Endometrium (tissue), 2 donors: ENCODE data around the gene UBE2G2.

Source experiments
- FAIRE-seq: peaks from 2 replicates; lab custom pipeline; 2012; peaks lifted over from hg19 to GRCh38; lab: Jason Lieb, UNC
- donor health status: control.
- donor health status: control.

The UBE2G2 gene

DNA sequence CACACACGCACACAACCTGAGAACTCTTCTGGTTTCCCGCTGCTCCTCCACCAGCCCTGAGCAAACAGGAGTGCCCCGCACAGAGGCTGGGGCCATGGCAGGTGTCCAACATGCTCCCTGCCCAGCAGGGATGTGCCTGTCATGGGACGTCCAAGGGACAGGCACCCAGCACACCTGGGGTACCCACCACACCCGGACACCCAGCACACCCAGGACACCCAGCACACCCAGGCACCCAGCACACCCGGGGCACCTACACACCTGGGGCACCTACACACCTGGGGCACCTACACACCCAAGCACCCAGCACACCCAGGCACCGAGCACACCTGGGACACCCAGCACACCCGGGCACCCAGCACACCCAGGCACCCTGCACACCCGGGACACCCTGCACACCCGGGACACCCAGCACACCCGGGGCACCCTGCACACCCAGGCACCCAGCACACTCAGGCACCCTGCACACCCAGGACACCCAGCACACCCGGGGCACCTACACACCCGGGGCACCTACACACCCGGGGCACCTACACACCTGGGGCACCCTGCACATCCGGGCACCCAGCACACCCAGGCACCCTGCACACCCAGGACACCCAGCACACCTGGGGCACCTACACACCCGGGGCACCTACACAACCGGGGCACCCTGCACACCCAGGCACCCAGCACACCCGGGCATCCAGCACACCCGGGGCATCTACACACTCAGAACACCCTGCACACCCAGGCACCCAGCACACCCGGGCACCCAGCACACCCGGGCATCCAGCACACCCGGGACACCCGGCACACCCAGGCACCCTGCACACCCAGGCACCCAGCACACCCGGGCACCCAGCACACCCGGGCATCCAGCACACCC, 37.9 kb downstream of the UBE2G2 start:
- no peak for FAIRE-seq

DNA sequence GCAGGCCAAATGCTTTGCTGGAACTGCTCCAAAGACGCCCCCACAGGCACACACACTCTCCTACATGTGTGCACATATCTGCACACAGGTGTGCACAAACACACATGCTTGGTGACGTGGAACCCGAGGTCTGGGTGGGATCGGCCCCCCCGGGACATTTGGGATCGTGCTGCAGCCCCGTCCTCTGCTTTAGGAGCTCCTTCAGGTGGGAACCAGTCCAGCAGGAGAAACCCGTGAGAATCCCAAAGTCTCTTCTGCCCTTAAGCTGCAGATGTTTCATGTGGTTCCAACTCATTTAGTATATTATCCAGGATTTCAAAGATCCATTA, 38.6 kb downstream of the UBE2G2 start:
- no peak for FAIRE-seq

DNA sequence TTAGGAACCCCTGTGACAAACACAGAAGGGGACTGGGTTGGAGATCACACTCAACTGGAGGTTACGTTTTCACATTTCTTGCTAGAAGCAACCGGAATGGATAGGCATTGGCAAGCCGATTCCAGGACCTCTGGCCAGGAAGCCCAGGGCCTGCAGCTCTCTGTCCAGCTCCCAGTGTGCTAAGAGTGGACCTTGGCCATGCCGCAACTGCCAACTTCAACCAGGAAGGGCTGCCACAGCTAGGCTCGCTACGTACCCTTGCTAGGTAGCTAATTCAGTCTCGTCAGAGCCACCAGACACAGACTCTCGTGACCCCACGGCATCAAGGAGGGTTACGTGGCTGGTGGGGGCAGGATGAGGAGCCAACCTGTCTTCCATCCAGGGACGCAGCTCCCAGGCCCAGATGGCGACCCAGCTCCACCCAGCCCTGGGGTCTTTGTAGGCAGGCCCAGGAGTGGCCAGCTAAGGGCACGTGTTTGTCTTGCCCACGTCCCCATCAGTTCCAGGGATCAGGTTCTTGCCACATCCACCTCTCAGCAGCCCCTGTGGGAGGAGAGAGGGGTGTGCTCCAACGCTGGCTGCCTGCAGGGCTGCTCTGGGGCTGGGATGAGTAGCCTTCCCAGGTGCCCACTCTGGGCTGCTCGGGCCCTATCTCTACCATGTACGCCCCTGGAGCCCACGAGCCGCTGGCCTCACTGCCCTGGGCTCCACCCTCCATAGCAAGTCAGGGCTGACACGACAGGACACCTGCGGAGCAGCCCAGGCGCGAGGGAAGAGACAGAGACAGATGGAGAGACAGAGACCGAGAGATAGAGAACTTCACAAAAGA, 39.2 kb downstream of the UBE2G2 start:
- no peak for FAIRE-seq

DNA sequence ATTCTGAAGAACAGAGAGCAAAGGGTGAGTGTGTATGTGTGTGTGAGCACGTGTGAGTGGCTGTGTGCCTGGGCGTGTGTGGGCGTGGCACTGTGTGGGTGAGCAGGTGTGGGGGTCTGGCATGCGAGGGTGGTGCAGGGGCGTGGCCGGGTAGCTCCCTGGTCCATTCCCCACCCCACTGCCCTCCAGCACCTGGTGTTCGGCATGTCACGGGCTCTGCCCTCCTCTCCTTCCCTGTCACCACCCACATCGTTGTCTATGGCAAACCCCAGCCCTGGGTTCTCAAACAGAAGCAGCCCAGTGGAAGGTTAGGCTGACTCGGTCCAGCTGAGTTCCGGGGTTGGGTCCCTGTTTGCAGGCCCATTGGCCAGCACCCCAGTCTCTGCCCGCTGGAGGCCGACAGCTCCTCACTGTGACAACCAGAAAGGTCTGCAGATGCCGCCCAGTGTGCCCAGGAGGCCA, 39.8 kb downstream of the UBE2G2 start:
- FAIRE-seq, result no peak

DNA sequence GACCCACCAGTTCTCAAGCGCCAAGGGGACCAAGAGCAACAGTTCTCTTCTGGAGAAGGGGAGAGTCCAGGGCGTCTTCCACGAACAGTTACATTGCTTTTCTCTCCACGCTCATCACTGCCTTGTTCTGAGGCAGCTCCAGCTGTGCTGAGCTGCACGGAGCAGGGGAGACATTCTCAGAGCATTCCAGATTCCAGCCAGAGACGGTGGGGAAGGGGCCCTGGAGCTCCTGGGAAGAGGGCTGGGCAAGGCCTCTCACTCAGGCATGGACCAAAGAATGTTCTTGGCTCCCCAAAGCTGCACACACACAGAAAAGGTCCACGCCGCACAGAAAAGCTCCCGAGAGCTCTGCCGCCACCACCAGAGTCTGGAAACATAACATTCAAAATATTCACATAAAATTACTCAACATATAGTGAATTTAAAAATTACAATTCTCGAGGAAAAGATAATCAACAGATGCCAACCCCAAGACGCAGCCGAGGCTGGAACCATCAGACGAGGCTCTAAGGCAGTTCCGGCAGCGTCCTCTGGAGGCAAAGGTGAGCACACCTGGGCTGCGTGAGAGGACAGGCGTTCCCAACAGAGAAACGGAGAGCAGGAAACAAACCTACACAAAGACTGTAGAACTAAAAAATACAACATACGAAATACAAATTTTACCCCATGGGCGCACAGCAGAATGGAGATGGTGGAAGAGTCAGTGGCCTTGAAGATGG, 40.5 kb downstream of the UBE2G2 start:
- no peak for FAIRE-seq

DNA sequence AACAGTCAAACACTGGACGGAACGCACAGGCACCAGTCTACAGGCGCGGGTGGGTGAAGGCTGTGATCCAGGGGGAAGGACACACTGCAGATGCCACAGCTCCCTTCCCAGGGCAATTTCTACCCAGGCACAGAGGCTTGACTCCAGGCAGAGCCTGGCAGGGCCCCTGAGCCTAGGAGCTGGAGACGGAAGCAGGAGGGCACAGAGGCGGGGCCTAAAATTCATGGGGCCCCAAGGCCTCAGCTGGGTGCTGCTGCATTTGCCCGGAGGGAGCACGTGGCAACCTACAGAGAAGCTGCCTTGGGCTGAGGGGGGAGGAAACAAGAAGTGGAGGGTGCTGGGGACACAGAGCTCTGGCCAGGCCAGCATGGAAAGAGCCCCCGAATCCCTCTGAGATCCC, 41.2 kb downstream of the UBE2G2 start:
- FAIRE-seq, result no peak

DNA sequence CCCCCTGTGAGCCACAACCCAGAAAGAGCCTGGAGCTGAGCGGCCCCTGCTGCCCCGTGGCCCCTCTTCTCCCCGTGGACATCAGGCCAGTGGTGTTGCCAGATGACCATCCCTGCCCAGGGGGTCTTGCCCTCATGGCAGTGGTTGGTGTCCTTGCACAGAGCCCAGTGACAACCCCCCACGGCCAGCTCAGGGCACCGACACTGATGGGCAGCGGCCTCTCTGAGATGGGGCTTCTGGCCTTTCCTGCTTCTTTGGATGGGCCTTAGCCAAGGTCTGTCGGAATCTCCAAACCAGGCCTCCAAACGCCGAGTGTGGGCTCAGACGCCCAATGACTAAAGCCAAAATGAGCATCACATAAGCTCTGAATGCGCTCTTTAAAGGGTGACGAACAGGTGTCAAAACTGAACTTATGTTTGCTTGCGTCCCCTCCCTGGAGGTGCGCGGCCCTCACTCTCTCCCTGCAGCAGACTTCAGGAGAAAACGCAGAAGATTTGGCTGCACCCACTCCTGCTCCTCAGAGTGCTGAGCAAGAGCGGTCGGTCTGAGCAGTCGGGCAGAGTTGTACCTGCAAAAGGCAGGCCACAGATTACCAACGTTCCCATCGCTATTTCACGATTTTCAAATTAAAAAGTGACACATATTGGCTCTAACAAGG, 41.9 kb downstream of the UBE2G2 start:
- no peak for FAIRE-seq

DNA sequence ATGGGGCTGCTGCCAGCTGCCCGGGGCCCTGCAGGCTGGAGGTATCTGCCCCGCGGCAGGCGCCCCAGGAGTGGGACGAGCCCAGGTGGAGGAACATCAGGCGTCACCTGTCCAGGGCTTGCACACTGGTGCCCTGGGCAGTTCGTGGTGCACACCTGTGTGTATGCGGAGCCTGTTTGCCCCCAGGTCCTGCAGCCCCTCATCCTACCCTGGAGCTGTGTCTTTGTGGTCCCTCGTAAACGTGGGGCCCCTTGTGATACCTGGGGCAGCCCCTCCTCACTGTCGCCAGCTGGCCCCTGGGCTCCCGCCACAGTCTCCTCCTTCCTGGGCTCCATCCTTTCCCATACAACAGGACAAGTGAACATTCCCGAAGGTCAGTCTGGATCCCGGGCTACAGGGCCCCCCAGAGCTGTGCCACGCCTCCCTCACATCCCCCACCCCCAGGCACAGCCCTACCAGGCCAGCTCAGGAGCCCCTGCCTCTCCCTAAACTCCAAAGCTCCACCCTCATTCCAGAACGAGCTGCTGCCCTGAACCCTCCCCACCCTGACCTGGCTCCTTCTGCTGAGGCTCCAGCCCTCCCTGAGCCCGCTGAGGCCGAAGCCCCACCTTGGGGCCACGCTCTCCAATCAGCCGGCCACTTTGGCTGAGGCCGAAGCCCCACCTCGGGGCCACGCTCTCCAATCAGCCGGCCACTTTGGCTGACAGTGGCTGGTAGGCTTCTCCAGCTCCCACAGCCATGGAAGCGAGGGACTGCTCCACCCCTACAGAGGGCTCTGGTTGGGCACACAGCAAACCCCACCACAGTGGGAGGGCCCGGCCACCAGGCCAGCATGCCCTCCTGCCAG, 42.6 kb downstream of the UBE2G2 start:
- FAIRE-seq, result no peak

DNA sequence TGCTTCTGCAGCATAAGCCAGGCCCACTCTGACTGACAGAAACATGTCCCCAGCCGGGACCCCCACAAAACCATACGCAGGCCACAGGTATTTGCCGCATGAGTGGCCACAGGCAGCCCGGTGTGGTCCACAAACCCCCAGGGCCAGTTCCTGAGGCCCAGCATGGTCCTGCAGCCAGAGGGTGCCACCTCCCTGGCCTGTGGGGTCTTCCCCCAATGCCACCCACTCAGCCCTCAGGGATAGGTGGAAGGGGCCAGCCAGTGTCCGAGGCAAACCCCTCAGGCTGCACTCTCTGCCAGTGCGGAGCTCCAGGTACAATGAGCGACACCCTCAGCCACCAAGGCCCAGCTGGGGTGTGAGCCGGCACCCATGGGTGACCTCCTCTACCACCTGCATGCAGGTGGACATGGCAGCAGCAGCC, 43.5 kb downstream of the UBE2G2 start:
- FAIRE-seq, result no peak

DNA sequence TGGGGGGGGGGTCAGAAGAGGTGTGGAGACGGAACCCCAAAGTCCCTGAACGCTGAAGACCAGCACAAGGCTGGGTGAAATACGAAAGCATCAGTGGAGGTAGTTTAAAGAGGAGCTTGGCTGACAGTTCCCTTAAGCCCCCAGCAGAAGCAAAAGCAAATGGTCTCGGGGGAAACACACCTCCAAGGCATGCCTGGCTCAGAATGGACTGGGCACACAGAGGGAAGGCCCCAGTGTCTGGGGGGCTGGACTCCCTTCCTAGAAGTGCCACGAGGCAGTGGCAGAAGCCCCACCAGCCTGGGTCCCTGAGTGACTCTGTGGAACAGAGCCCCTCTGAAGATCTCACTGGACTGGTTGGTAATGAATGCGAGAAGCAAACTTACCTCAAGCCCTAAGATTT, 43.9 kb downstream of the UBE2G2 start:
- FAIRE-seq, result no peak

DNA sequence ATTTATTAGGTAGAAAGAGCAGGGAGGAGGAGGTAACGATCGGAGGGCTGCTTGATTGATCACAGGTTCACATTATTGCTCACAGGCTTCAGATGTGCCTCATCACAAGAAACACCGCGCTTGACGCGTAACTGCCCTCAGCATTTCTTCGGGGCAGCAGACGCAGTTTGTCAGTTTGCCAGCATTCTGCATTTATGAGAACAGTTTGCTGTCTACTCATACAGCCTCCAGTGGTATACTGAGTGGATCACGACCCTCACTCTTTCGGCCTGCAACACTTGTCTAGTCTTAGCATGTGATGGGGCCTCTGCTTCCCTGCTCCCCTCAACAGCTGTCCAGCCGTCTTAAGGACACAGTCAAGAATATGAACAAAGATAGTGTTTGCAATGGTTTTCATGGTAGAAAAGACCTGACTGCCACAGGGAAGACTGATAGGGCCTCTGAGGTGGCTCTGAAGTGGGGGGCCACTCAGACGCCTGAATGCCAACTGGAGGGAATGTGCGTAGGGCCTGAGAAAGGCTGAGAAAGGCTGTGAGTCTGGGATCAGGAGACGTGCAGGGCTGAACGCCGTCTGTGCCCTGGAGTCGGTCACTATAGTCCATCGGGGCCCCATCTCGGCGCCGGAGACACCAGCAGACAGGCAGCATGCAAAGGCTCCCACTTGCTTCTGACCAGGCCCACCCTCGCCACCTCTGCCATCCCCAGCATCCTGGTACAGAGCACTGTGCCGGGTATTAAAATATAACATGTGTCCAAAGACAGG, 45.0 kb downstream of the UBE2G2 start:
- FAIRE-seq, result no peak

DNA sequence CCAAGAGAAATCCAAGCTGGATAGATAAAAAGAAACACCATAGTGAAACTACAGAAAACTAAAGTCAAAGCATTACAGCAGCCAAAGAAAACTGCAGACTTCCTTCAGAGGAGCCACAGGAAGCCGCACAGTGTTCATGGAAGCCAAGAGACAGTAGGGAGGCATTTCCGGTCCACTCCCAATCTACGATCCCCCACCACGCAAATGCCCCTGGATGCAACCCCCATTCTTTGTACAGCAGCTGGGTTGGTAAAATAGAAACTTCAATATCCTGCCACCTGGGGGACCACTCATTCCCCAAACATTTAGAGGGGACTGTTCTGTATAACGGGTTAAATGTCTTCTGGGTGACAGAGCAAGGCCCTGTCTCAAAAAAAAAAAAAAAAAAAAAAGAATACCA, 46.4 kb downstream of the UBE2G2 start:
- FAIRE-seq, result no peak

DNA sequence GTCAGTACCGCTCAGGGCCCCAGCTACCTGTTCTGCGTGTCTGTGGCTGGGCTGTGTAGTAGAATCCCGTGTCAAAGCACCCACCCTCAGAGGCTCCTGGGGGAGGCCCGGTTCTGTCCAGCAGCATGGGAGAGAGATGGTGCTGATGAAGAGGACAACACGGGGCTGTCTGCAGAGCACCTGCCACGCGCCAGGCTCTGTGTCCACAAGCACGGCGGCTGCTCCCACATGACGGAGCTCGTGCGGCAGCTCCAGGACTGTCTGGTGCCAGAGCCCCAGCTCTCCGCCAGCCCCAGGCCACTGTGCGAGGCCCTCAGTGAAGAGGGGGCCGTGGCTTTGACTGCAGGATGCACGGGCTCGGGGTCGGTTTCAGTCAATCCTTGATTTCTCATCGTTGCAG, 48.3 kb downstream of the UBE2G2 start:
- FAIRE-seq, result no peak

DNA sequence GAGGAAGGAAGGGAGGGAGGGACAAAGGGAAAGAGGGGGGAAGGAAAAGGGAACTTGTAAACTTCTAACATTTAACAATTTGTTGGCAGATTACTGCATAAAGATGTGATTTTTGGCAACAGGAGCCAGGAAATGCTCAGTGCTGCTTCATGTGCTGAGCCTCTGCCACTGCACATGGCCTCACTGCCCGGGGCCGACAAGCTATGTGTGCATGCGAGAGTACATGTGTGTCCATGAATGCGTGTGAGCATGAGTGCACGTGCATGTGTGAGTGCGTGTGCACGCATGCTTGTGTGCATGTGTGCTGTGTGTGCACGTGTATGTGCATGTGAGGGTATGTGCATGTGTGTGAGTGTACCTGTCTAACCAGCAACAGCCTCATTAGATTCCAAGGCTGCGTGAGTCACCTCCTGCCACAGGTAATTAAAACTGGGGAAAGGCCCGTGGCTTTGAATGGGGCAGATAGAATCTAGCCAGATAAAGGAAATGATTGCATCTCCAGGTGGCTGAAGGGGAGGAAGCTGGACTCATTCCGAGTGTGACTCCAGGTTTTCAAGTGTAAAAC, 48.9 kb downstream of the UBE2G2 start:
- no peak for FAIRE-seq

DNA sequence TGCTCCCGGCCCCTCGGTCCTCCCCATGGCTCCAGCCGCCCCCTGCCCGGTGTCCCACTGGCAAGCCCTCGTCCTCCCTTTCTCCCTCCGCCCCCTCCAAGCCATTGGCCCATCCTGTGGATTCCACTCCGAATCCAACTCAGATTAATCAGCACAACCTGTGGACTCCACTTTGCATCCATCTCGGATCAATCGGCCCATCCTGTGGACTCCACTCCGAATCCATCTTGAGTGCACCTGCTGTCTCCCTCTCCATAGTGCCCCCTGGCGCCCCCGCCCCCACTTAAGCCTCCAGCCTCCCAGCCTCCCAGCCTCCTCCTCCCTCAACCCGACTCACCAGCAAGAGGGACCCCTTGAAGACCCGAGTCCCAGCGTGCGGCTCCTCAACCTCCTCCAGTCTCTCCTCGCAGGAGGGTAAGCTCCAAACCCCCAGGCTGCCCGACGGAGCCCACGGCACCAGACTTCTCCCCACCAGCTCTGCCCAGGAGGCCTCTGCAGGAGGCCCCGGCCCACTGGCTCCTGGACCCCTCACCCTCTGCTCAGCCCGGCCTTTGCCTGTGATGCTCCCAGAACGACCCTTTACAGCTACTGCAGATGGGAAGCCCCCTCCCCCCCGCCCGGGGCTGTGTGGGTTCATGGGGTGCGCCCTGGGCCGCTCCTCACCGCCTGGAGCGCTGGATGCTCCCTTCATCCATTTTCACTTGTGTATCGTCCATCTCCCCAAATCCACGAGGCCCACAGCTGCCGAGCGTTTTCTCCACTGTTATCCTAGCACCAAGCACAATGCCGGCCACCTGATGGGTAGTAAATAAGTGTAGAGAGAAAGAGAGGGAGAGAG, 49.6 kb downstream of the UBE2G2 start:
- no peak for FAIRE-seq

DNA sequence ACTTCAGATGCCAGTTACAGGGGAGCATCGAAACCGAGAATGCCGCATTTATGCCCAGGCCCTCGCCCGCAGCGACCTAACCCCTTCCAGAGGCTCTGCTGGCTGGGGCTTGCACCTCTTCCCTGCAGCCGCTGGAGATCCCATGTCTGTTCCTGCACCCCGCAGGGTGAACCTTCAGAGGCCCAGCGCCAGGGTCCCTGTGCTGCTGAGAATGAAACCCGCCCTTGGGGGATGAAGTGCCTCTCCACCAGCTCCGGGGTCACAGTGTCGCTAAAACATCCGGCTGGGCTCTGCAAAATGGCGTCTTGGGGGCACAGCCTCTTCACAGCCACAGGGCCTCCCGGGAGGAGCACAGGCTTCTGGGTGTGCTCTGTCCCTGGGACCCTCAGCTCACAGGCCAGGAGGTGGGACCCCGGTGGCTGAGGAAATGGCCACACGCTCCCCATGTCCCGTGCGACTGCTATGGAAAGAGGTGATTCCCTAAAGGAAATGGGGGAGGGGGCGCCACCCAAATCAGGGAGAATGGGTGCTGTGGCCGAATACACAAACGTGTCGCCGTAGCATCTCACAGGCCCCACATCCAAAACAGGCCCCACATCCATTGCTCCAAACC, 50.3 kb downstream of the UBE2G2 start:
- FAIRE-seq, result no peak

DNA sequence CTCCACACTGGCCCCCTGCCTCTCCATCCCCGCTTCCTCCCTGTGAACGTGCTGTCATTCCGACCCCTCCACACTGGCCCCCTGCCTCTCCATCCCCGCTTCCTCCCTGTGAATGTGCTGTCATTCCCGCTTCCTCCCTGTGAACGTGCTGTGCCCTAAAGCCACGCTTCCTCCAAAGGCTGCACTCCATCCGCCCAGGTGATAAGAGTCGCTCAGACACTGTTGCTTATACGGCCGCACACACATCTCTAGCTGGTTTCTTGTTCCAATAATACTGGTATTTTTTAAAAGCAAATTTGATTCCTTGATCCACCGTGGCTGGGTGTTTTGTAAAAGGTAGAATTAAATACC, 51.0 kb downstream of the UBE2G2 start:
- no peak for FAIRE-seq

DNA sequence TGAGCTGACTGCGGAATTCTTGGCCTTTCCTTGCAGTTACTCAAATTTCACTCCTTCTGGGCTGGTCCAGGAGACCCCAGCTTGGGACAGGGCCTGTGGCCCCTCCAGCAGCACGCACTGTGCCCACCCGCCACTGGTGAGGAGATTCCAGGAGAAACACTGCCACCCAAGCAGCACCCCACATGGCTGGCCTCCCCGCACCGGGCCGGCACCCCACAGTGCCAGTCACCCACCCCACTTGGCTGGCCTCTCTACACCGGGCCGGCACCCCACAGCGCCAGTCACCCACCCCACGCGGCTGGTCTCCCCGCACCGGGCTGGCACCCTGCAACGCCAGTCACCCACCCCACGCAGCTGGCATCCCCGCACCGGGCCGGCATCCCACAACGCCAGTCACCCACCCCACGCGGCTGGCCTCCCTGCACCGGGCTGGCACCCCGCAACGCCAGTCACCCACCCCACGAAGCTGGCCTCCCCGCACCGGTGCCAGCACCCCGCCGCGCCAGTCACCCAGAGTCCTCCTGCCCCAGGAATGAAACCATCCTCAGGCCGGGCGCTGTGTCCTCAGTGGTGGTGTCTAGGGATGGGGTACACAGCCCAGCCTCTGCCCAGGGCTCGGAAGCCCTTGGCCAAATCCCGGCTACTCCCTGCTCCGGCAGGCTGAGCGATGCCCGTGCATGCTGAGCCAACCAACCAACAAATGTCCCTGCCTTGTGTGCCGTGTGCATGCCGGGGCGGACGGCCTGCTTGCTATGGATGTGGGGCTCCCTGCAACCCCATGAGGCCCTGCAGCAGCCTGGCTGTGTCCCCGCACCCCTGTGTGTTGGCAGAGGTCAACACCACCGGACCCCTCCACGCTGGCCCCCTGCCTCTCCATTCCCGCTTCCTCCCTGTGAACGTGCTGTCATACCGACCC, 51.6 kb downstream of the UBE2G2 start:
- no peak for FAIRE-seq
